Adrenal gland (tissue), 5 donors: ENCODE data around the gene MLXIPL.
"Not testable (repeated sequence)": the region's sequence is repeated elsewhere in the genome, so short reads cannot be mapped to it uniquely, and the experiment has no call there.

Experiments used
- CTCF ChIP-seq, 6 experiments: fragments of 450-650 bp in 4 of 6; fragments of 200-600 bp in 2 of 6; sonication (generic) in 1 of 6; IDR thresholded peaks; 1 replicate in 5 of 6; 2 replicates in 1 of 6; pipeline versions ENCODE4 v1.5.1 to v1.8.0; 2016 to 2021; ENCODE audit warnings: antibody characterized with exemption in 6 of 6, mild to moderate bottlenecking in 2 of 6, moderate library complexity in 1 of 6
- POLR2A ChIP-seq, 2 donors: fragments of 450-650 bp; IDR thresholded peaks; one replicate each; pipeline ENCODE4 v1.6.1; 2017; ENCODE audit warnings: antibody characterized with exemption in 2 of 2, mild to moderate bottlenecking in 2 of 2, moderate library complexity in 1 of 2
- donor health status: DM: no; HTN: no; CAD: no.

GRCh38 chr7:73566431-73566830 lies 57.9 kb downstream of the MLXIPL start:
- TF ChIP-seq POLR2A, CTCF (IDR thresholded peaks at IDR 0.05): not testable (repeated sequence)
